Uterus (tissue), 4 donors: ENCODE data around the gene VSNL1. TPM values are rescaled to one million over a fixed set of nuclear protein-coding genes. Genes with fewer than 3 reads are reported as not detected.

Experiments used
- DNase-seq, 2 donors: peaks; one replicate each; pipeline ENCODE4 v3.0.0-alpha.2; 2019 to 2020
- H3K27ac ChIP-seq, 2 donors: fragments of 200-600 bp; sonication (generic); 1 replicate in 1 of 2; 2 replicates in 1 of 2; pipeline ENCODE4 v1.5.1; 2016 to 2018
- H3K27me3 ChIP-seq, 2 donors: fragments of 200-600 bp; sonication (generic); one replicate each; pipeline ENCODE4 v1.5.1; 2018 to 2019; ENCODE audit warnings: control low read depth in 1 of 2
- H3K36me3 ChIP-seq, 2 donors: fragments of 200-600 bp; sonication (generic); one replicate each; pipeline ENCODE4 v1.5.1; 2019; ENCODE audit warnings: control low read depth in 1 of 2
- H3K4me1 ChIP-seq, 2 donors: fragments of 200-600 bp; sonication (generic); one replicate each; pipeline ENCODE4 v1.5.1; 2018 to 2019; ENCODE audit warnings: control low read depth in 1 of 2
- H3K4me3 ChIP-seq, 2 donors: fragments of 200-600 bp; sonication (generic); 1 replicate in 1 of 2; 2 replicates in 1 of 2; pipeline ENCODE4 v1.5.1; 2018 to 2019; ENCODE audit warnings: mild to moderate bottlenecking in 1 of 2
- H3K9me3 ChIP-seq, 2 donors: fragments of 200-600 bp; sonication (generic); one replicate each; pipeline ENCODE4 v1.5.1; 2019; ENCODE audit warnings: control low read depth in 1 of 2
- CTCF ChIP-seq, 4 experiments: fragments of 200-600 bp in 2 of 4; fragments of 450-650 bp in 2 of 4; sonication (generic) in 2 of 4; IDR thresholded peaks; one replicate each; pipeline ENCODE4 v1.5.1; 2016 to 2019; ENCODE audit warnings: antibody characterized with exemption in 4 of 4, mild to moderate bottlenecking in 2 of 4, moderate library complexity in 1 of 4
- POLR2A ChIP-seq, 2 donors: fragments of 450-650 bp; IDR thresholded peaks; one replicate each; pipeline ENCODE4 v1.6.1; 2016; ENCODE audit warnings: antibody characterized with exemption in 2 of 2, mild to moderate bottlenecking in 1 of 2, moderate library complexity in 1 of 2
- intact Hi-C: fragments of 100-400 bp; cut with DNase I; formaldehyde crosslinking; loops from one replicate; pipeline ENCODE4 v1.15.1; 2023; ENCODE audit warnings: low total_unique reads
- total RNA-seq, 4 donors: library from RNA; depleted of rRNA in 3 of 4; stranded (reverse); fragments of >200 nt in 3 of 4; gene quantifications; one replicate each; pipeline versions ENCODE4 v1.1.0 to v1.2.4, GENCODE V29; 2014 to 2023
- donor health status: DM: yes; HTN: yes; CAD: no.

Gene VSNL1
- total RNA-seq, 4 donors from 2014 or later: 0.29 to 1.8 (median 0.61) TPM; not detected in 1

GRCh38 chr2:17522303-17522702, 18.2 kb upstream of the VSNL1 start:
- H3K4me1 ChIP-seq: no peaks in the 10 kb centered on the region
- H3K36me3 ChIP-seq: no peaks in the 10 kb centered on the region
- no peak overlapping the region for H3K27ac ChIP-seq
- no peaks in the 10 kb centered on the region for H3K27me3 ChIP-seq
- no peak for TF ChIP-seq CTCF (IDR thresholded peaks at IDR 0.05)
- no peak for TF ChIP-seq POLR2A (IDR thresholded peaks at IDR 0.05)
- H3K4me3 ChIP-seq: no peak overlapping the region
- no peaks in the 10 kb centered on the region for H3K9me3 ChIP-seq
- no peak for DNase-seq
- intact Hi-C loops: no loop called here

GRCh38 chr2:17529771-17530170, 10.7 kb upstream of the VSNL1 start:
- H3K4me1 ChIP-seq: no peaks in the 10 kb centered on the region
- intact Hi-C loops: no loop called here
- H3K9me3 ChIP-seq: no peaks in the 10 kb centered on the region
- TF ChIP-seq POLR2A (IDR thresholded peaks at IDR 0.05) (no peak), CTCF (IDR thresholded peaks at IDR 0.05) (no peak)
- H3K36me3 ChIP-seq: no peaks in the 10 kb centered on the region
- H3K4me3 ChIP-seq: no peak overlapping the region
- no peak overlapping the region for H3K27ac ChIP-seq
- no peaks in the 10 kb centered on the region for H3K27me3 ChIP-seq
- no peak for DNase-seq

GRCh38 chr2:17533546-17533945, 7.0 kb upstream of the VSNL1 start:
- H3K4me1 ChIP-seq: no peaks in the 10 kb centered on the region
- H3K36me3 ChIP-seq: no peaks in the 10 kb centered on the region
- no peak overlapping the region for H3K4me3 ChIP-seq
- intact Hi-C loops: no loop called here
- no peak overlapping the region for H3K27ac ChIP-seq
- DNase-seq: no peak
- no peak for TF ChIP-seq CTCF (IDR thresholded peaks at IDR 0.05)
- no peak for TF ChIP-seq POLR2A (IDR thresholded peaks at IDR 0.05)
- H3K9me3 ChIP-seq: no peaks in the 10 kb centered on the region
- H3K27me3 ChIP-seq: no peaks in the 10 kb centered on the region

DNA sequence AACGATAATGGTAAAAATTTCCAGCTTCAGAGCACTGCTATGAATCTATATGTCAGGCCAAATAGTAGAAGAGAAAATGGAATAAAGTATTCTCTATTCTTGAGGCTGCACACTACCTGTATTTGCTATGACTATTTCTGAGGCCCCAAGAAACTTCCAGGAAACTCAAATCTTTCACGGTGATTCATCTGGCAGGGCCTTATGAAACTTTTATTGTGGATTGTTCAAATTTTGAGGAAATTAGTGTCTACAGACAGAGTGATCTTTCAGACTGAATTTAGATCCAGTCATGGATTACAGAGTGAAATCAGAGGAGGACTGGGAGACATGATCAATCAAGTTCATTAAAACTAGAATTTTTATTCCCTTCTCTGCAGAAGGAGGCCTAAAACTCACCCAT, 4.1 kb upstream of the VSNL1 start:
- no peak for DNase-seq
- Histone ChIP-seq H3K27ac (no peak overlapping the region), H3K9me3 (no peaks in the 10 kb centered on the region), H3K4me1 (no peaks in the 10 kb centered on the region), H3K36me3 (no peaks in the 10 kb centered on the region), H3K4me3 (no peak overlapping the region), H3K27me3 (no peaks in the 10 kb centered on the region)
- intact Hi-C loops: no loop called here
- no peak for TF ChIP-seq CTCF (IDR thresholded peaks at IDR 0.05)
- no peak for TF ChIP-seq POLR2A (IDR thresholded peaks at IDR 0.05)

GRCh38 chr2:17538022-17538843, 2.3 kb upstream of the VSNL1 start:
- H3K27me3 ChIP-seq: peaks cover 0 to 11% of the 10 kb centered on the region in 2 donors
- H3K36me3 ChIP-seq: no peaks in the 10 kb centered on the region
- intact Hi-C loops: no loop called here
- H3K4me3 ChIP-seq: peak overlapping the region; percentile 28 to 50
- H3K27ac ChIP-seq: peak overlapping the region; percentile 56 to 71
- no peaks in the 10 kb centered on the region for H3K9me3 ChIP-seq
- H3K4me1 ChIP-seq: no peaks in the 10 kb centered on the region
- DNase-seq: no peak
- TF ChIP-seq CTCF (IDR thresholded peaks at IDR 0.05) (no peak), POLR2A (IDR thresholded peaks at IDR 0.05) (no peak)
